ENCODE results near the gene PRX. TPM values are rescaled to one million over a fixed set of nuclear protein-coding genes. Genes with fewer than 3 reads are reported as not detected.

PRX gene
- total and polyA plus RNA-seq, 9 of the 15 experiments (the other 6 are each of a cell fraction or from before 2014, with no cell fraction given), result 0.65 to 3.5 (median 1.7) TPM; not detected in 2

GRCh38 chr19:40366697-40367561 lies 46.2 kb downstream of the PRX start (continued):
- no peak for TF ChIP-seq FOXP4 (CRISPR knock-in tag; IDR thresholded peaks at IDR 0.05; ENCODE audit: borderline replicate concordance)
- no peak for TF ChIP-seq MAZ (CRISPR knock-in tag; conservative IDR thresholded peaks at IDR 0.05 in 1 of 2, IDR thresholded peaks at IDR 0.05 in 1 of 2)
- TF ChIP-seq, protein P1, sequence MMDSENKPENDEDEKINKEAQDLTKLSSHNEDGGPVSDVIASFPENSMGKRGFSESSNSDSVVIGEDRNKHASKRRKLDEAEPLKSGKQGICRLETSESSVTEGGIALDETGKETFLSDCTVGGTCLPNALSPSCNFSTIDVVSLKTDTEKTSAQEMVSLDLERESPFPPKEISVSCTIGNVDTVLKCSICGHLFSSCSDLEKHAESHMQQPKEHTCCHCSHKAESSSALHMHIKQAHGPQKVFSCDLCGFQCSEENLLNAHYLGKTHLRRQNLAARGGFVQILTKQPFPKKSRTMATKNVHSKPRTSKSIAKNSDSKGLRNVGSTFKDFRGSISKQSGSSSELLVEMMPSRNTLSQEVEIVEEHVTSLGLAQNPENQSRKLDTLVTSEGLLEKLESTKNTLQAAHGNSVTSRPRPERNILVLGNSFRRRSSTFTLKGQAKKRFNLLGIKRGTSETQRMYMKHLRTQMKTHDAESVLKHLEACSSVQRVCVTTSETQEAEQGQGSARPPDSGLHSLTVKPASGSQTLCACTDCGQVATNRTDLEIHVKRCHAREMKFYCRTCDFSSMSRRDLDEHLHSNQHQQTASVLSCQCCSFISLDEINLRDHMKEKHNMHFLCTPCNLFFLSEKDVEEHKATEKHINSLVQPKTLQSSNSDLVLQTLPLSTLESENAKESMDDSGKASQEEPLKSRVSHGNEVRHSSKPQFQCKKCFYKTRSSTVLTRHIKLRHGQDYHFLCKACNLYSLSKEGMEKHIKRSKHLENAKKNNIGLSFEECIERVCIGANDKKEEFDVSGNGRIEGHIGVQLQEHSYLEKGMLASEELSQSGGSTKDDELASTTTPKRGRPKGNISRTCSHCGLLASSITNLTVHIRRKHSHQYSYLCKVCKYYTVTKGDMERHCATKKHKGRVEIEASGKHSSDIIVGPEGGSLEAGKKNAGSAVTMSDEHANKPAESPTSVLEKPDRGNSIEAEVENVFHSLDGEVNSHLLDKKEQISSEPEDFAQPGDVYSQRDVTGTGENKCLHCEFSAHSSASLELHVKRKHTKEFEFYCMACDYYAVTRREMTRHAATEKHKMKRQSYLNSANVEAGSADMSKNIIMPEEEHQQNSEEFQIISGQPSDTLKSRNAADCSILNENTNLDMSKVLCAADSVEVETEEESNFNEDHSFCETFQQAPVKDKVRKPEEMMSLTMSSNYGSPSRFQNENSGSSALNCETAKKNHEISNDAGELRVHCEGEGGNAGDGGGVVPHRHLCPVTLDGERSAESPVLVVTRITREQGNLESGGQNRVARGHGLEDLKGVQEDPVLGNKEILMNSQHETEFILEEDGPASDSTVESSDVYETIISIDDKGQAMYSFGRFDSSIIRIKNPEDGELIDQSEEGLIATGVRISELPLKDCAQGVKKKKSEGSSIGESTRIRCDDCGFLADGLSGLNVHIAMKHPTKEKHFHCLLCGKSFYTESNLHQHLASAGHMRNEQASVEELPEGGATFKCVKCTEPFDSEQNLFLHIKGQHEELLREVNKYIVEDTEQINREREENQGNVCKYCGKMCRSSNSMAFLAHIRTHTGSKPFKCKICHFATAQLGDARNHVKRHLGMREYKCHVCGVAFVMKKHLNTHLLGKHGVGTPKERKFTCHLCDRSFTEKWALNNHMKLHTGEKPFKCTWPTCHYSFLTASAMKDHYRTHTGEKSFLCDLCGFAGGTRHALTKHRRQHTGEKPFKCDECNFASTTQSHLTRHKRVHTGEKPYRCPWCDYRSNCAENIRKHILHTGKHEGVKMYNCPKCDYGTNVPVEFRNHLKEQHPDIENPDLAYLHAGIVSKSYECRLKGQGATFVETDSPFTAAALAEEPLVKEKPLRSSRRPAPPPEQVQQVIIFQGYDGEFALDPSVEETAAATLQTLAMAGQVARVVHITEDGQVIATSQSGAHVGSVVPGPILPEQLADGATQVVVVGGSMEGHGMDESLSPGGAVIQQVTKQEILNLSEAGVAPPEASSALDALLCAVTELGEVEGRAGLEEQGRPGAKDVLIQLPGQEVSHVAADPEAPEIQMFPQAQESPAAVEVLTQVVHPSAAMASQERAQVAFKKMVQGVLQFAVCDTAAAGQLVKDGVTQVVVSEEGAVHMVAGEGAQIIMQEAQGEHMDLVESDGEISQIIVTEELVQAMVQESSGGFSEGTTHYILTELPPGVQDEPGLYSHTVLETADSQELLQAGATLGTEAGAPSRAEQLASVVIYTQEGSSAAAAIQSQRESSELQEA (IDR thresholded peaks at IDR 0.05; ENCODE audit: low read depth), result no peak
- TF ChIP-seq, protein P2, sequence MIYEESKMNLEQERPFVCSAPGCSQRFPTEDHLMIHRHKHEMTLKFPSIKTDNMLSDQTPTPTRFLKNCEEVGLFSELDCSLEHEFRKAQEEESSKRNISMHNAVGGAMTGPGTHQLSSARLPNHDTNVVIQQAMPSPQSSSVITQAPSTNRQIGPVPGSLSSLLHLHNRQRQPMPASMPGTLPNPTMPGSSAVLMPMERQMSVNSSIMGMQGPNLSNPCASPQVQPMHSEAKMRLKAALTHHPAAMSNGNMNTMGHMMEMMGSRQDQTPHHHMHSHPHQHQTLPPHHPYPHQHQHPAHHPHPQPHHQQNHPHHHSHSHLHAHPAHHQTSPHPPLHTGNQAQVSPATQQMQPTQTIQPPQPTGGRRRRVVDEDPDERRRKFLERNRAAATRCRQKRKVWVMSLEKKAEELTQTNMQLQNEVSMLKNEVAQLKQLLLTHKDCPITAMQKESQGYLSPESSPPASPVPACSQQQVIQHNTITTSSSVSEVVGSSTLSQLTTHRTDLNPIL (CRISPR knock-in tag; IDR thresholded peaks at IDR 0.05), result no peak
- no peak for TF ChIP-seq KAT7 (CRISPR knock-in tag; IDR thresholded peaks at IDR 0.05; ENCODE audit: borderline replicate concordance)
- TF ChIP-seq, protein P3, sequence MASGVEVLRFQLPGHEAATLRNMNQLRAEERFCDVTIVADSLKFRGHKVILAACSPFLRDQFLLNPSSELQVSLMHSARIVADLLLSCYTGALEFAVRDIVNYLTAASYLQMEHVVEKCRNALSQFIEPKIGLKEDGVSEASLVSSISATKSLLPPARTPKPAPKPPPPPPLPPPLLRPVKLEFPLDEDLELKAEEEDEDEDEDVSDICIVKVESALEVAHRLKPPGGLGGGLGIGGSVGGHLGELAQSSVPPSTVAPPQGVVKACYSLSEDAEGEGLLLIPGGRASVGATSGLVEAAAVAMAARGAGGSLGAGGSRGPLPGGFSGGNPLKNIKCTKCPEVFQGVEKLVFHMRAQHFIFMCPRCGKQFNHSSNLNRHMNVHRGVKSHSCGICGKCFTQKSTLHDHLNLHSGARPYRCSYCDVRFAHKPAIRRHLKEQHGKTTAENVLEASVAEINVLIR (CRISPR knock-in tag; IDR thresholded peaks at IDR 0.05), result no peak
- TF ChIP-seq RFX5 (IDR thresholded peaks at IDR 0.05; ENCODE audit: low read depth, low read length), result peak; percentile 88
- TF ChIP-seq, protein P4, sequence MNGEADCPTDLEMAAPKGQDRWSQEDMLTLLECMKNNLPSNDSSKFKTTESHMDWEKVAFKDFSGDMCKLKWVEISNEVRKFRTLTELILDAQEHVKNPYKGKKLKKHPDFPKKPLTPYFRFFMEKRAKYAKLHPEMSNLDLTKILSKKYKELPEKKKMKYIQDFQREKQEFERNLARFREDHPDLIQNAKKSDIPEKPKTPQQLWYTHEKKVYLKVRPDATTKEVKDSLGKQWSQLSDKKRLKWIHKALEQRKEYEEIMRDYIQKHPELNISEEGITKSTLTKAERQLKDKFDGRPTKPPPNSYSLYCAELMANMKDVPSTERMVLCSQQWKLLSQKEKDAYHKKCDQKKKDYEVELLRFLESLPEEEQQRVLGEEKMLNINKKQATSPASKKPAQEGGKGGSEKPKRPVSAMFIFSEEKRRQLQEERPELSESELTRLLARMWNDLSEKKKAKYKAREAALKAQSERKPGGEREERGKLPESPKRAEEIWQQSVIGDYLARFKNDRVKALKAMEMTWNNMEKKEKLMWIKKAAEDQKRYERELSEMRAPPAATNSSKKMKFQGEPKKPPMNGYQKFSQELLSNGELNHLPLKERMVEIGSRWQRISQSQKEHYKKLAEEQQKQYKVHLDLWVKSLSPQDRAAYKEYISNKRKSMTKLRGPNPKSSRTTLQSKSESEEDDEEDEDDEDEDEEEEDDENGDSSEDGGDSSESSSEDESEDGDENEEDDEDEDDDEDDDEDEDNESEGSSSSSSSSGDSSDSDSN (IDR thresholded peaks at IDR 0.05; ENCODE audit: borderline replicate concordance in 1 of 2, low read depth in 2 of 2, low read length in 2 of 2), result no peak
- TF ChIP-seq ZNF134 (CRISPR knock-in tag; conservative IDR thresholded peaks at IDR 0.05), result no peak
- TF ChIP-seq ZNF75A (CRISPR knock-in tag; IDR thresholded peaks at IDR 0.05), result no peak
